ENCODE data around the gene ZNF316.

- TF ChIP-seq CTCF (IDR thresholded peaks at IDR 0.05), result no peak
- no peak for TF ChIP-seq POLR2A (IDR thresholded peaks at IDR 0.05)
Measured at GRCh38 chr7:6588566-6588965, 48.6 kb upstream of the ZNF316 start.
